Stimulated activated CD4-positive, alpha-beta T cell treated with anti-CD3 and anti-CD28 coated beads, TNF-alpha, amount 100 ng/mL, for 24 hours (primary cell): ENCODE measurements around the gene TADA2A.
"Not testable (repeated sequence)": the region's sequence is repeated elsewhere in the genome, so short reads cannot be mapped to it uniquely, and the experiment has no call there.

Source experiments
- DNase-seq, 3 experiments: peaks; one replicate each; pipeline ENCODE4 v3.0.0-alpha.2; 2020; ENCODE audit warnings: low read depth in 3 of 3

TADA2A gene

GRCh38 chr17:37490638-37491614 lies 84.2 kb downstream of the TADA2A start:
- DNase-seq, result no peak

GRCh38 chr17:37492167-37492566 lies 85.5 kb downstream of the TADA2A start:
- DNase-seq, result no peak

- no peak for DNase-seq
These were observed 86.8 kb downstream of the TADA2A start for GRCh38 chr17:37493249-37494027.

DNA sequence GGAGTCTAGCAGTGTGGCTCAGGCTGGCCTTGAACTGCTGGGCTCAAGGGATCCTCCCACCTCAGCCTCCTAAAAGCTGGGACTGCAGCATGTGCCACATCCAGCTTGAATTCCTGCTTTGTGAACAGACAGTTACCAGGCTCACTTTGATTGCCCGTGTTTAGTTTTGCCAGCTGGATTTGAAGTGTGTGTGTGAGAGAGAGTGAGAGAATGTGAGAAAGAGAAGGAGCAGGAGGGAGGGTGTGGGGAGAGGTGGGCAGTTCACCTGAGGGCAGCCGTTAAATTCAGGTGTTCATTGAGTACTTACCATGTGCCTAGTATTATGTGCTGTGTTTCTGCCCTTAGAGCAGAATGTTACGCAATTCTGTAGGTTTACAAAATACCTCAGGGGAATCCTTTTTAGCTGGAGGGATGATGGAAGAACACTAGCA lies 87.7 kb downstream of the TADA2A start:
- DNase-seq, result no peak

DNA sequence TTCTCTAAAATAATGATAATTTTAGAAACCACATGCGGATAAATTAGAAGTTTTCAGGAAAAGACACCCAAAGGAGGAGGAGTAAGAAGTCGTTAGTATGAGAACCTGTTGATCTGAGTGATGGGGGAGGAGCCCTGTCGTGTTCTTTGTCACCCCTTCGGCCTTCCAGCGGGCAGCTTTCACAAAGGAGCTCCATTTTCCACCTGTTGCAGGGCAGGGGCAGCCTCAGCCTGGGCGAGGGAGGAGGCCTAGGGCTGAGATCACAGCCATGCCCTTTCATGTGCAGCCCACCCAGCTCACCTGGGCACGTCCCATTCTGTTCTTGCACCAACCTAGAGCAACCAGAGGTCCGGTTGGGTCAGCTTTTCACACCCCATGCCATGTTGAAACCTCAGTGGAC lies 88.3 kb downstream of the TADA2A start:
- no peak for DNase-seq

- DNase-seq, result no peak
These were observed 93.7 kb downstream of the TADA2A start for GRCh38 chr17:37500378-37500777.

GRCh38 chr17:37502009-37502936 lies 95.6 kb downstream of the TADA2A start:
- DNase-seq, result no peak

GRCh38 chr17:37503148-37503547 lies 96.5 kb downstream of the TADA2A start:
- no peak for DNase-seq

DNA sequence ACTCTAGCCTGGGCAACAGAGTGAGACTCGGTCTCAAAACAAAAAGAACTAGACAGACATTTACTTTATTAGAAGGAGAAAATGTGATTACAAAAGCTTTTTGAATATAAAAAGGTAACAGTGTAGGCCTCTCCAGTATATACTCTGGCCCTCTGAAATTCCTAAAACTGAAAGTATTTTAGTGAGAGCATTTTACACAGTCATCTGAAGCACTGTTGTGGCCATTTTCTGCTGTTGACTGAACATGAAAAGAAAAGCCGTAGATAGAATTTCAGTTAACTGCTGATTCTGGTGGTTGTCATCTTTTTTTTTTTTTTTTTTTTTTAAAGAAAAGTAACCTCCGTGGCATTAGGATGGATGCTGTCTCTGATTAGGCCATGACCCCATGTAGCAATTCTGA lies 98.6 kb downstream of the TADA2A start:
- no peak for DNase-seq

DNA sequence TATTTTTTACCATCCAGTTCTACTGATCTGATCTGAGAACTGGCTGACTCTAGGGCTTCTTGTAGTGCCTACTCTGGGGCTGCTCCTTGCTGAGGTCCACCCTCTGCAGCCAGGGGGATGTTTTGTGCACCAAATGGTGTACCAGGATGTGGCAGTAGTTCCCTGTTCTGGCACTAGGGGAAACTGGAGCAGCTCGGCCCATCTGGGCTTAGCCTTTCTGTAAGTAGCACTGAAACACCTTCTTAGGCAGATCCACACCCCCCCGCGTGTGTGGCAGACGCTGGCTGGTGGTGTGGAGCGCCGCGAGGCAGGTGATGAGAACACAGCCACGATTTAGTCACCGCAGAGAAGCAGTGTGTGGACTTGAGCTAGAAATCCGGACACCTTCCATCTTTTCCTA lies 100.0 kb downstream of the TADA2A start:
- DNase-seq, result no peak

- no peak for DNase-seq
These were observed 100.4 kb downstream of the TADA2A start for GRCh38 chr17:37507111-37507510.

DNA sequence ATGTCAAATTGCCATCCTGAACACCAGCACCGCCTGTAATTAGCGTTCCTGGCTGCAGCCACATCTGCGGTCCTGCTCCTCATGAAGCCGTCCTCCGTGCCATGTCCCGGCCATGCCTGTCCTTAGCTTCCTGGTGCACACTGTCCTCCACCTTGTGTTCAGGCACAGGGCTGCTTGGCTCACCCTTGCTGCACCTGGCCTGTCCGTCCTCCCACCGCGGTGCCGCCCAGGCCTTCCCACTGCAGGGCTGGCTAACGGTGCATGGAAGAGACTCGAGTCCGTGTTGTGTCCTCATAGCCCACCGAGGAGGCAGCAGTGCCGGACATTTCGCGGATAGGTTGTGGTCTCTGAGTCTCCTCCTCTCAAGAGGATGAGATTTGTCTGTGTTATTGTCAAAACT lies 103.4 kb downstream of the TADA2A start:
- DNase-seq, result no peak

DNA sequence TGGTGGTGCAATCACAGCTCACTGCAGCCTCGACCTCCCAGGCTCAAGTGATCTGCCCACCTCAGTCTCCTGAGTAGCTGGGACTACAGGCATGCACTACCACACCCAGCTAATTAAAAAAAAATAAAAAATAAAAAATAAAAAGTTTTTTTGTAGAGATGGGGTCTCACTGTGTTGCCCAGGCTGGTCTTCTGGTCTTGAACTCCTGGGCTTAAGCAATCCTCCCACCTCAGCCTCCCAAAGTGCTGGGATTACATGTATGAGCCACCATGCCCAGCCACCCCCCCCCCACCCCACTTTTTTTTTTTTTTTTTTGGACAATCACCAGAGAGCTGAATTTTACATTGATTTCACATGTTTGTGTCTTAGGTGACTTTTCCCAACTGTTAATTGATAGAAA lies 105.0 kb downstream of the TADA2A start:
- not testable (repeated sequence) for DNase-seq

DNA sequence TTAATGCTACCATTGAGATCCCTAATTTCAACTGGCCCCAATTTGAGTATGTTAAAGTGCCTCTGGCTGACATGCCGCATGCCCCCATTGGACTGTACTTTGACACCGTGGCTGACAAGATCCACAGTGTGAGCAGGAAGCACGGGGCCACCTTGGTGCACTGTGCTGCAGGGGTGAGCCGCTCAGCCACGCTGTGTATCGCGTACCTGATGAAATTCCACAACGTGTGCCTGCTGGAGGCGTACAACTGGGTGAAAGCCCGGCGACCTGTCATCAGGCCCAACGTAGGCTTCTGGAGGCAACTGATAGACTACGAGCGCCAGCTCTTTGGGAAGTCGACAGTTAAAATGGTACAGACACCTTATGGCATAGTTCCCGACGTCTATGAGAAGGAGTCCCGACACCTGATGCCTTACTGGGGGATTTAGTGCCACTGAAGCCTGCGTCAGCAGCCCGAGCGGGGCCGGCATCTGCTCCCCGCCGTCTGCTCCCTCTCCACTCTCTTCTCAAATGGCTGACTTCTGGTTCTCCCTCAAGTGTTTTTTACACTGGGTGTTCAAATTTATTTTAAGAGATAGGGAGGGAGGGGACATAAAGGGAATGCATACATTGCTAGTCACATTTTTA lies 105.9 kb downstream of the TADA2A start:
- DNase-seq, result no peak

GRCh38 chr17:37513711-37514110 lies 107.0 kb downstream of the TADA2A start:
- no peak for DNase-seq

GRCh38 chr17:37516127-37516571 lies 109.5 kb downstream of the TADA2A start:
- DNase-seq, result no peak

- no peak for DNase-seq
These were observed 111.2 kb downstream of the TADA2A start for GRCh38 chr17:37517881-37518280.

- DNase-seq, result no peak
These were observed 112.1 kb downstream of the TADA2A start for GRCh38 chr17:37518826-37519225.

- no peak for DNase-seq
These were observed 112.7 kb downstream of the TADA2A start for GRCh38 chr17:37519251-37519985.

GRCh38 chr17:37520174-37520573 lies 113.5 kb downstream of the TADA2A start:
- DNase-seq, result no peak
